Caco-2 (cell line): Measurements from ENCODE around the gene PAPPA2. TPM values are rescaled to one million over a fixed set of nuclear protein-coding genes. Genes with fewer than 3 reads are reported as not detected.

Source experiments
- BruUV-seq: library from RNA; stranded (reverse); fragments of 400-500 nt; replicated peaks from 2 replicates; lab custom pipeline; 2021; lab: Mats Ljungman, UMichigan
- CTCF ChIA-PET: fragments of 300-600 bp; sonication (Branson Sonifier 250); formaldehyde crosslinking; loops from one replicate; lab custom pipeline; 2022; ENCODE audit warnings: antibody characterized with exemption; lab: Charles Lee
- POLR2A ChIA-PET: fragments of 300-600 bp; sonication (Branson Sonifier 250); formaldehyde crosslinking; loops from one replicate; lab custom pipeline; 2022; ENCODE audit warnings: antibody characterized with exemption; lab: Charles Lee
- DNase-seq, 2 experiments: peaks; one replicate each; pipeline versions ENCODE4 v3.0.0 to v3.0.0-alpha.2; 2020 to 2022
- H3K27me3 ChIP-seq: replicated peaks from 2 replicates; pipeline ENCODE4 v1.6.0; 2011; ENCODE audit warnings: low read length; ENCODE audit not compliant: control insufficient read depth, insufficient read depth
- H3K36me3 ChIP-seq: 2 replicates; pipeline ENCODE4 v1.5.1; 2011; ENCODE audit warnings: low read length; ENCODE audit not compliant: control insufficient read depth, insufficient read depth
- H3K4me1 ChIP-seq: fragments of 250-450 bp; sonication (Bioruptor Pico); 2 replicates; pipeline ENCODE4 v1.5.1; 2020; ENCODE audit warnings: mild to moderate bottlenecking
- H3K4me3 ChIP-seq: 2 replicates; pipeline ENCODE4 v1.5.1; 2011; ENCODE audit warnings: low read depth, mild to moderate bottlenecking, control low read depth, low read length
- H3K9me3 ChIP-seq: fragments of 250-450 bp; sonication (Bioruptor Pico); 2 replicates; pipeline ENCODE4 v1.5.1; 2020; ENCODE audit warnings: mild to moderate bottlenecking, moderate library complexity
- H3K27ac Mint-ChIP-seq: one replicate; pipeline ENCODE4 v1.8.0; 2022; ENCODE audit warnings: mixed read lengths; ENCODE audit not compliant: unreplicated experiment
- H3K27me3 Mint-ChIP-seq: one replicate; pipeline ENCODE4 v1.8.0; 2022; ENCODE audit warnings: mixed read lengths; ENCODE audit not compliant: insufficient read depth, unreplicated experiment
- H3K36me3 Mint-ChIP-seq: one replicate; pipeline ENCODE4 v1.8.0; 2022; ENCODE audit warnings: mild to moderate bottlenecking, mixed read lengths; ENCODE audit not compliant: insufficient read depth, unreplicated experiment
- H3K4me1 Mint-ChIP-seq: one replicate; pipeline ENCODE4 v1.8.0; 2022; ENCODE audit warnings: low read depth, mixed read lengths; ENCODE audit not compliant: unreplicated experiment
- H3K4me3 Mint-ChIP-seq: one replicate; pipeline ENCODE4 v1.8.0; 2022; ENCODE audit warnings: mild to moderate bottlenecking, moderate library complexity, mixed read lengths; ENCODE audit not compliant: unreplicated experiment
- H3K9me3 Mint-ChIP-seq: one replicate; pipeline ENCODE4 v1.8.0; 2022; ENCODE audit warnings: mixed read lengths; ENCODE audit not compliant: unreplicated experiment
- CTCF ChIP-seq, 2 experiments: fragments of 200-600 bp in 1 of 2; IDR thresholded peaks; 1 replicate in 1 of 2; 2 replicates in 1 of 2; pipeline versions ENCODE4 v1.5.1 to v1.8.0; 2011 to 2022; ENCODE audit warnings: antibody characterized with exemption in 1 of 2, control low read depth in 1 of 2, inconsistent platforms in 1 of 2, low read depth in 1 of 2, low read length in 1 of 2, mild to moderate bottlenecking in 1 of 2, moderate library complexity in 1 of 2; ENCODE audit not compliant: insufficient read depth in 1 of 2, severe bottlenecking in 1 of 2, unreplicated experiment in 1 of 2
- intact Hi-C: fragments of 100-400 bp; cut with micrococcal nuclease; formaldehyde crosslinking; loops from one replicate; pipeline ENCODE4 v1.10.0; 2022; ENCODE audit not compliant: unreplicated experiment
- total RNA-seq: library from RNA; stranded (reverse); gene quantifications from 2 replicates; pipeline ENCODE4 v1.2.3, GENCODE V29; 2022

Gene PAPPA2
- total RNA-seq, 1 experiment from 2014 or later = 0.18 TPM

- no peaks in the 10 kb centered on the region for H3K4me1 Mint-ChIP-seq
- Histone ChIP-seq H3K27me3 (no peaks in the 10 kb centered on the region; the same call in 1 of the 2 replicates), H3K9me3 (no peaks in the 10 kb centered on the region), H3K4me3 (no peak overlapping the region), H3K36me3 (no peaks in the 10 kb centered on the region), H3K4me1 (0 out of 2 replicates have a peak, but pooled peaks cover 9% of the 10 kb centered on the region)
- H3K4me3 Mint-ChIP-seq = no peak overlapping the region
- ChIA-PET POLR2A (no interaction called here), CTCF (no interaction called here)
- intact Hi-C loops = no loop called here
- H3K27ac Mint-ChIP-seq = no peak overlapping the region
- no peaks in the 10 kb centered on the region for H3K36me3 Mint-ChIP-seq
- no peak for TF ChIP-seq CTCF (IDR thresholded peaks at IDR 0.05; ENCODE audit: insufficient read depth in 1 of 2, low read depth in 1 of 2, low read length in 1 of 2, severe bottlenecking in 1 of 2, unreplicated experiment in 1 of 2)
- peaks cover 25% of the 10 kb centered on the region for H3K27me3 Mint-ChIP-seq
- no peaks in the 10 kb centered on the region for H3K9me3 Mint-ChIP-seq
- DNase-seq = no peak
- no TSS peak for BruUV-seq
These were observed 68.1 kb downstream of the PAPPA2 start for GRCh38 chr1:176531036-176531435.

DNA sequence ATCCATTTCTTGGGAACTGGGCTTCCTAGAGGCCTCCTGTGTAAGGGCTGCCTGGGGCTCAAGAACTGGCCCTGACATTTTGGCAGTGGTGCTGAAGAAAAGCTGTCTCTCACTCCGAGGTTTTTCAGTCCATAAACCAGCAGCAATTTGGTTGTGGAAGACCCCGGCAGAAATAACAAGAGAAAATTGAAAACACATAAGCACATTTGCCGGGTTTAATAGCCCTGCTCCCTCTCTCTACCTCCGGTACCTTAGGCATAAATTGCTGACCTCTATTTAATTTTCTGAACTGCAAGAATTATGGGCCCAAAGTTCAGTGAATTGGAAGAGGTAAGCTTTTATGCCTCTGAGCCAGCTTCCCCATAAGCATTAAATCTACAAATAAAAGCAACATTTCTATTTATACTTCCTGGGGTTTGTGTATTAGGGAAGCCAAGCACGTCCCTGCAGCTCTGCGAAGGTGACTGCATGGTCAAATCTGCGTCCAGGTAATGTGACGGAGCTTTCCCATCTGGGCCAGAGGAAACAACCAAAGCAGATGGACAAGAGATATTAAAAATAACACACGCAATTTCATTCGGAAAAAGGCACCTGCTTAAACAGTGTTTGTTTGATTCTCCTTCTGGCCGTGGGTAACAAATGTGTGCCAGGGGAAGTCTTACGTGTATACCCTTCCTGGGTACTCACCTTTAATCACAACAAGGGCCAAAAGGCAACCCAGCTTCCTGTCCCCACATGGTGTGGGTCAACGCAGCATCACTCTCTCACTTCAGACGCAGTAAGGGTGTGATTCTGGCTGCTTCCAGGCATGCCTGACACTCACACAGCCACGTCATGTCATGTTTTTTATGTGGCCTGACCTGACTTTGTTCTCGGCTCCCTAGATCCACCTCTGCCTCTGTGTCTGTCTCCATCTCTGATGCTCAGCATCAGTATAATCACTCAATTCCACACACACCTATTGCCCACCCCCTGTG is 69.2 kb downstream of the PAPPA2 start:
- H3K9me3 Mint-ChIP-seq = no peaks in the 10 kb centered on the region
- no peak for DNase-seq
- CTCF ChIA-PET = no interaction called here
- no peaks in the 10 kb centered on the region for H3K4me1 Mint-ChIP-seq
- H3K4me3 ChIP-seq = no peak overlapping the region
- no TSS peak for BruUV-seq
- H3K4me1 ChIP-seq = 0 out of 2 replicates have a peak, but pooled peaks cover 9% of the 10 kb centered on the region
- peaks cover 20% of the 10 kb centered on the region for H3K27me3 Mint-ChIP-seq
- POLR2A ChIA-PET = no interaction called here
- H3K4me3 Mint-ChIP-seq = no peak overlapping the region
- H3K36me3 ChIP-seq = no peaks in the 10 kb centered on the region
- H3K36me3 Mint-ChIP-seq = no peaks in the 10 kb centered on the region
- H3K27ac Mint-ChIP-seq = no peak overlapping the region
- intact Hi-C loops = no loop called here
- no peaks in the 10 kb centered on the region; the same call in 1 of the 2 replicates for H3K27me3 ChIP-seq
- H3K9me3 ChIP-seq = no peaks in the 10 kb centered on the region
- no peak for TF ChIP-seq CTCF (IDR thresholded peaks at IDR 0.05; ENCODE audit: insufficient read depth in 1 of 2, low read depth in 1 of 2, low read length in 1 of 2, severe bottlenecking in 1 of 2, unreplicated experiment in 1 of 2)

DNA sequence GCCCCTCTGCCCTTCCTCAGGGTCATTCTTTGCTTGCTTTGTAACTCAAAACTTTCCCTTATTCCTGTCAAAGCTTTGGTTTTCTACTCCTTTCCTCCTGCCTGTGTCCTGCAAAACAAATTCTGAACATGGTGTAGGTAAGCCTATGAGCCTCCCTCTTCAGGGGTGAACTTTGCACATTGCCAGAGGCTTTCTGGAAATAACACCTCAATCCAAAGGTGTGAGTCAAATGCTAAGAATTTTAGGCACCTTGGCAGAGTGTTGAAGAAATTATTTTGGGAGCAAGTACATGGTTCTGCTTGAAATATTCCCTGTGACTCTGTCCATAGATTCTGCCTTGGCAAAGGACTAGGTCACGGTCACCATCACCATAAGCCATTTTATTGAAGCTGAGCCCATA is 70.0 kb downstream of the PAPPA2 start:
- Histone ChIP-seq H3K36me3 (no peaks in the 10 kb centered on the region), H3K27me3 (no peaks in the 10 kb centered on the region; the same call in 1 of the 2 replicates), H3K4me1 (0 out of 2 replicates have a peak, but pooled peaks cover 9% of the 10 kb centered on the region), H3K9me3 (no peaks in the 10 kb centered on the region), H3K4me3 (no peak overlapping the region)
- ChIA-PET POLR2A (no interaction called here), CTCF (no interaction called here)
- TF ChIP-seq CTCF (IDR thresholded peaks at IDR 0.05; ENCODE audit: insufficient read depth in 1 of 2, low read depth in 1 of 2, low read length in 1 of 2, severe bottlenecking in 1 of 2, unreplicated experiment in 1 of 2) = no peak
- H3K27me3 Mint-ChIP-seq = peaks cover 21% of the 10 kb centered on the region
- H3K4me3 Mint-ChIP-seq = no peak overlapping the region
- DNase-seq = no peak
- intact Hi-C loops = no loop called here
- H3K27ac Mint-ChIP-seq = no peak overlapping the region
- no TSS peak for BruUV-seq
- no peaks in the 10 kb centered on the region for H3K4me1 Mint-ChIP-seq
- no peaks in the 10 kb centered on the region for H3K9me3 Mint-ChIP-seq
- H3K36me3 Mint-ChIP-seq = no peaks in the 10 kb centered on the region
